MM.1S (cell line): ENCODE results near the gene RANBP1.

Experiments used
- DNase-seq: peaks from one replicate; pipeline ENCODE4 v3.0.0-alpha.2; 2015
- H2AFZ ChIP-seq: fragments of 300-600 bp; sonication (generic); 2 replicates; pipeline ENCODE4 v1.6.0; 2016; ENCODE audit warnings: antibody characterized with exemption, low read length
- H3F3A ChIP-seq: fragments of 300-600 bp; sonication (generic); 2 replicates; pipeline ENCODE4 v1.6.1; 2016; ENCODE audit warnings: mild to moderate bottlenecking, antibody characterized with exemption, low read length, moderate library complexity, mixed read lengths; ENCODE audit not compliant: insufficient read depth
- H3K27ac ChIP-seq: fragments of 300-600 bp; sonication (generic); 2 replicates; pipeline ENCODE4 v1.5.1; 2016; ENCODE audit warnings: mild to moderate bottlenecking, low read length
- H3K27me3 ChIP-seq: fragments of 300-600 bp; sonication (generic); replicated peaks from 2 replicates; pipeline ENCODE4 v1.6.0; 2016; ENCODE audit warnings: low read length; ENCODE audit not compliant: insufficient read depth
- H3K36me3 ChIP-seq: fragments of 300-600 bp; sonication (generic); replicated peaks from 2 replicates; pipeline ENCODE4 v1.6.1; 2016; ENCODE audit warnings: mild to moderate bottlenecking, low read length, mixed read lengths; ENCODE audit not compliant: insufficient read depth
- H3K4me1 ChIP-seq: fragments of 300-600 bp; sonication (generic); 2 replicates; pipeline ENCODE4 v1.6.1; 2016; ENCODE audit warnings: low read length, mixed read lengths
- H3K4me2 ChIP-seq: fragments of 300-600 bp; sonication (generic); 2 replicates; pipeline ENCODE4 v1.6.0; 2016; ENCODE audit warnings: low read depth, low read length
- H3K4me3 ChIP-seq: fragments of 300-600 bp; sonication (generic); 2 replicates; pipeline ENCODE4 v1.5.1; 2016; ENCODE audit warnings: low read length, mixed read lengths
- H3K79me2 ChIP-seq: fragments of 300-600 bp; sonication (generic); 2 replicates; pipeline ENCODE4 v1.6.1; 2016; ENCODE audit warnings: mixed run types, low read length, mixed read lengths
- H3K9ac ChIP-seq: fragments of 300-600 bp; sonication (generic); 2 replicates; pipeline ENCODE4 v1.6.1; 2016; ENCODE audit warnings: low read length, mixed read lengths
- H3K9me2 ChIP-seq: fragments of 300-600 bp; sonication (generic); replicated peaks from 2 replicates; pipeline ENCODE4 v1.6.1; 2016; ENCODE audit warnings: mild to moderate bottlenecking, low read length, mixed read lengths; ENCODE audit not compliant: insufficient read depth
- H3K9me3 ChIP-seq: fragments of 300-600 bp; sonication (generic); replicated peaks from 2 replicates; pipeline ENCODE4 v1.6.1; 2016; ENCODE audit warnings: mild to moderate bottlenecking, low read length, mixed read lengths; ENCODE audit not compliant: insufficient read depth
- H4K20me1 ChIP-seq: fragments of 300-600 bp; sonication (generic); 2 replicates; pipeline ENCODE4 v1.6.1; 2016; ENCODE audit warnings: mild to moderate bottlenecking, low read length, moderate library complexity, mixed read lengths; ENCODE audit not compliant: insufficient read depth
- CTCF ChIP-seq: fragments of 300-600 bp; sonication (generic); IDR thresholded peaks from 2 replicates; pipeline ENCODE4 v1.5.1; 2016; ENCODE audit warnings: antibody characterized with exemption, low read length, mixed read lengths
- EZH2 ChIP-seq: fragments of 300-600 bp; sonication (generic); optimal IDR thresholded peaks from 2 replicates; pipeline ENCODE3; 2017; ENCODE audit warnings: low read depth, mild to moderate bottlenecking, antibody characterized with exemption, low read length, mixed read lengths
- EZH2phosphoT487 ChIP-seq: fragments of 300-600 bp; sonication (generic); IDR thresholded peaks from 2 replicates; pipeline ENCODE4 v1.6.1; 2018; ENCODE audit warnings: antibody characterized with exemption, low read length

RANBP1 gene

DNA sequence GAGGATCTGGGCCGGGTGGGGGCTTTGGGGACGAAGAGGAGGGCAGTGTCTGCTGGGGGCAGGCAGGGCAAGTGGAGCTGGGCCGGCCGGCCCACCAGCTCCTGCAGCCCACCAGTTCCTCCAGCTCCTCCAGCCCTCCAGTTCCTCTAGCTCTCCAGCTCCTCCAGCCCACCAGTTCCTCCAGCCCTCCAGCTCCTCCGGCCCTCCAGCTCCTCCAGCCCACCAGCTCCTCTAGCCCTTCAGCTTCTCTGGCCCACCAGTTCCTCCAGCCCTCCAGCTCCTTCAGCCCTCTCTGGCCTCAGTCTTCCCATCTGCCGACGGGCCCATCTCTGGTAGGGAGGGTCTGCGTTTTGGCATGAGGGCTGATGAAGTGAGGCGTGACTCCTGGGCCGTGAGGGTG, 44.1 kb downstream of the RANBP1 start:
- H3K4me2 ChIP-seq: no peak overlapping the region
- H2AFZ ChIP-seq: no peak overlapping the region
- no peak overlapping the region for H3K4me3 ChIP-seq

GRCh38 chr22:20164863-20165262, 49.0 kb downstream of the RANBP1 start:
- H3K4me2 ChIP-seq: no peak overlapping the region
- no peaks in the 10 kb centered on the region for H3K9me2 ChIP-seq
- no peaks in the 10 kb centered on the region for H3K79me2 ChIP-seq
- TF ChIP-seq CTCF (no peak), EZH2 (no peak), EZH2phosphoT487 (no peak)
- H3K4me1 ChIP-seq: no peaks in the 10 kb centered on the region
- no peak for DNase-seq
- H2AFZ ChIP-seq: no peak overlapping the region
- H3F3A ChIP-seq: no peaks in the 10 kb centered on the region
- peaks cover 64% of the 10 kb centered on the region for H3K27me3 ChIP-seq
- no peak overlapping the region for H3K9ac ChIP-seq
- no peak overlapping the region for H3K4me3 ChIP-seq
- no peaks in the 10 kb centered on the region for H3K9me3 ChIP-seq
- H4K20me1 ChIP-seq: no peaks in the 10 kb centered on the region
- no peak overlapping the region for H3K27ac ChIP-seq
- H3K36me3 ChIP-seq: no peaks in the 10 kb centered on the region

More for the DNA sequence above, 44.1 kb downstream of the RANBP1 start:
- Histone ChIP-seq H3K9ac (no peak overlapping the region), H3K27ac (no peak overlapping the region), H3K79me2 (no peaks in the 10 kb centered on the region), H3F3A (no peaks in the 10 kb centered on the region), H3K9me3 (no peaks in the 10 kb centered on the region), H3K27me3 (peaks cover 59% of the 10 kb centered on the region), H4K20me1 (no peaks in the 10 kb centered on the region), H3K36me3 (no peaks in the 10 kb centered on the region), H3K4me1 (no peaks in the 10 kb centered on the region), H3K9me2 (no peaks in the 10 kb centered on the region)
- no peak for DNase-seq
- TF ChIP-seq EZH2: no peak
- TF ChIP-seq EZH2phosphoT487: no peak
- no peak for TF ChIP-seq CTCF

- Histone ChIP-seq H2AFZ (no peak overlapping the region), H3K27ac (no peak overlapping the region), H3K4me2 (no peak overlapping the region), H3K9ac (no peak overlapping the region), H3K4me1 (no peaks in the 10 kb centered on the region), H3F3A (no peaks in the 10 kb centered on the region), H4K20me1 (no peaks in the 10 kb centered on the region), H3K79me2 (no peaks in the 10 kb centered on the region), H3K36me3 (no peaks in the 10 kb centered on the region), H3K4me3 (no peak overlapping the region), H3K27me3 (peaks cover 64% of the 10 kb centered on the region), H3K9me3 (no peaks in the 10 kb centered on the region), H3K9me2 (no peaks in the 10 kb centered on the region)
- DNase-seq: no peak
- TF ChIP-seq EZH2phosphoT487 (no peak), CTCF (no peak), EZH2 (no peak)
Observed at GRCh38 chr22:20165421-20165820, 49.5 kb downstream of the RANBP1 start.
